Trophoblast cell (in vitro differentiated cells and primary cell): ENCODE data around the gene EXOC4.

ENCODE experiments used
- DNase-seq, 2 donors: peaks; one replicate each; pipeline ENCODE4 v3.0.0-alpha.2; 2016
- H2AFZ ChIP-seq: 2 replicates; pipeline ENCODE4 v1.6.1; 2013; ENCODE audit warnings: low read length, moderate library complexity, mild to moderate bottlenecking; ENCODE audit not compliant: insufficient read depth, poor library complexity
- H2AK5ac ChIP-seq: 2 replicates; pipeline ENCODE4 v1.6.1; 2013; ENCODE audit warnings: mild to moderate bottlenecking, low read length
- H2BK120ac ChIP-seq: 2 replicates; pipeline ENCODE4 v1.6.1; 2013; ENCODE audit warnings: low read length, mild to moderate bottlenecking, moderate library complexity; ENCODE audit not compliant: insufficient read depth, poor library complexity
- H2BK12ac ChIP-seq: 2 replicates; pipeline ENCODE4 v1.6.1; 2013; ENCODE audit warnings: mild to moderate bottlenecking, low read length, moderate library complexity
- H2BK5ac ChIP-seq: 2 replicates; pipeline ENCODE4 v1.6.1; 2013; ENCODE audit warnings: low read length, low read depth, moderate library complexity, mild to moderate bottlenecking; ENCODE audit not compliant: poor library complexity
- H3K14ac ChIP-seq: 2 replicates; pipeline ENCODE4 v1.6.1; 2013; ENCODE audit warnings: mild to moderate bottlenecking, low read length
- H3K18ac ChIP-seq: 2 replicates; pipeline ENCODE4 v1.6.1; 2013; ENCODE audit warnings: mild to moderate bottlenecking, low read length
- H3K23ac ChIP-seq: 2 replicates; pipeline ENCODE4 v1.6.1; 2013; ENCODE audit warnings: low read length
- H3K27ac ChIP-seq: 2 replicates; pipeline ENCODE4 v1.5.1; 2013; ENCODE audit warnings: low read depth, mild to moderate bottlenecking, inconsistent platforms, low read length, moderate library complexity
- H3K27me3 ChIP-seq: 2 replicates; pipeline ENCODE4 v1.6.1; 2013; ENCODE audit warnings: inconsistent platforms, mild to moderate bottlenecking, low read length, moderate library complexity; ENCODE audit not compliant: insufficient read depth
- H3K36me3 ChIP-seq, 2 experiments: 1 replicate in 1 of 2; 2 replicates in 1 of 2; pipeline ENCODE4 v1.6.1; 2013; ENCODE audit warnings: low read length in 2 of 2, mild to moderate bottlenecking in 2 of 2, moderate library complexity in 1 of 2; ENCODE audit not compliant: insufficient read depth in 2 of 2, control insufficient read depth in 1 of 2
- H3K4ac ChIP-seq: 2 replicates; pipeline ENCODE4 v1.6.1; 2013; ENCODE audit warnings: low read depth, mild to moderate bottlenecking, low read length, moderate library complexity
- H3K4me1 ChIP-seq, 2 experiments: 1 replicate in 1 of 2; 2 replicates in 1 of 2; pipeline ENCODE4 v1.6.1; 2013; ENCODE audit warnings: low read length in 2 of 2, mild to moderate bottlenecking in 2 of 2, moderate library complexity in 1 of 2; ENCODE audit not compliant: insufficient read depth in 2 of 2, control insufficient read depth in 1 of 2
- H3K4me2 ChIP-seq: 2 replicates; pipeline ENCODE4 v1.6.1; 2013; ENCODE audit warnings: inconsistent platforms, mild to moderate bottlenecking, low read length, moderate library complexity
- H3K4me3 ChIP-seq: 2 replicates; pipeline ENCODE4 v1.5.1; 2013; ENCODE audit warnings: mild to moderate bottlenecking, low read depth, low read length, inconsistent platforms
- H3K79me1 ChIP-seq: one replicate; pipeline ENCODE4 v1.6.1; 2013; ENCODE audit warnings: low read length
- H3K79me2 ChIP-seq: 2 replicates; pipeline ENCODE4 v1.6.1; 2013; ENCODE audit warnings: low read length, mild to moderate bottlenecking; ENCODE audit not compliant: control insufficient read depth, insufficient read depth, poor library complexity
- H3K9ac ChIP-seq: 2 replicates; pipeline ENCODE4 v1.6.1; 2013; ENCODE audit warnings: mild to moderate bottlenecking, low read length
- H3K9me3 ChIP-seq: 2 replicates; pipeline ENCODE4 v1.6.1; 2013; ENCODE audit warnings: low read depth, mild to moderate bottlenecking, control low read depth, inconsistent platforms, low read length; ENCODE audit not compliant: insufficient read depth
- H4K12ac ChIP-seq: 2 replicates; pipeline ENCODE4 v1.6.1; 2013; ENCODE audit warnings: low read depth, mild to moderate bottlenecking, low read length, moderate library complexity
- H4K8ac ChIP-seq: 2 replicates; pipeline ENCODE4 v1.6.1; 2013; ENCODE audit warnings: low read depth, mild to moderate bottlenecking, low read length, moderate library complexity
- H4K91ac ChIP-seq: one replicate; pipeline ENCODE4 v1.6.1; 2013; ENCODE audit warnings: low read depth, mild to moderate bottlenecking, low read length, moderate library complexity
- WGBS: extraction: QIAGEN DNeasy Blood & Tissue Kit; methylation state at CpG from one replicate; pipeline ENCODE4 v1.1.7; 2013; ENCODE audit warnings: missing lambda C conversion rate; ENCODE audit not compliant: insufficient read length, insufficient coverage; ENCODE audit errors: extremely low coverage; 5-methylcytosine and 5-hydroxymethylcytosine counted together

Gene EXOC4

GRCh38 chr7:133654547-133654946, 401.7 kb downstream of the EXOC4 start:
- no CpG with 5 or more reads among the region's 4 CpGs for WGBS
- Histone ChIP-seq H3K4me2 (no peak overlapping the region), H3K79me2 (no peaks in the 10 kb centered on the region), H2BK5ac (no peak overlapping the region), H4K12ac (no peak overlapping the region), H3K23ac (no peak overlapping the region), H3K79me1 (no peaks in the 10 kb centered on the region), H2AFZ (no peak overlapping the region), H3K9me3 (no peaks in the 10 kb centered on the region), H4K91ac (no peak overlapping the region), H3K36me3 (no peaks in the 10 kb centered on the region), H3K14ac (no peak overlapping the region), H3K27ac (no peak overlapping the region), H4K8ac (no peak overlapping the region), H3K4me3 (no peak overlapping the region), H3K4ac (no peak overlapping the region), H2AK5ac (no peak overlapping the region), H3K4me1 (no peaks in the 10 kb centered on the region), H2BK12ac (no peak overlapping the region), H3K18ac (no peak overlapping the region), H2BK120ac (no peak overlapping the region), H3K9ac (no peak overlapping the region), H3K27me3 (no peaks in the 10 kb centered on the region)
- DNase-seq: no peak

- Histone ChIP-seq H3K27ac (no peak overlapping the region), H3K4me1 (no peaks in the 10 kb centered on the region), H2AFZ (no peak overlapping the region), H3K9me3 (no peaks in the 10 kb centered on the region), H2AK5ac (no peak overlapping the region), H4K12ac (no peak overlapping the region), H3K27me3 (no peaks in the 10 kb centered on the region), H2BK12ac (no peak overlapping the region), H3K14ac (no peak overlapping the region), H3K23ac (no peak overlapping the region), H2BK120ac (no peak overlapping the region), H2BK5ac (no peak overlapping the region), H4K8ac (no peak overlapping the region), H3K4ac (no peak overlapping the region), H4K91ac (no peak overlapping the region), H3K36me3 (no peaks in the 10 kb centered on the region), H3K9ac (no peak overlapping the region), H3K79me2 (no peaks in the 10 kb centered on the region), H3K4me2 (no peak overlapping the region), H3K4me3 (no peak overlapping the region), H3K18ac (no peak overlapping the region), H3K79me1 (no peaks in the 10 kb centered on the region)
- no peak for DNase-seq
- no CpG with 5 or more reads among the region's 4 CpGs for WGBS
Observed at GRCh38 chr7:133662276-133662675, 409.4 kb downstream of the EXOC4 start.

GRCh38 chr7:133662830-133663229, 410.0 kb downstream of the EXOC4 start:
- Histone ChIP-seq H2AFZ (no peak overlapping the region), H3K23ac (no peak overlapping the region), H3K79me1 (no peaks in the 10 kb centered on the region), H2AK5ac (no peak overlapping the region), H2BK120ac (no peak overlapping the region), H4K8ac (no peak overlapping the region), H3K27ac (no peak overlapping the region), H3K4me3 (no peak overlapping the region), H2BK12ac (no peak overlapping the region), H3K9me3 (no peaks in the 10 kb centered on the region), H3K4ac (no peak overlapping the region), H3K9ac (no peak overlapping the region), H3K18ac (no peak overlapping the region), H4K12ac (no peak overlapping the region), H4K91ac (no peak overlapping the region), H2BK5ac (no peak overlapping the region), H3K79me2 (no peaks in the 10 kb centered on the region), H3K14ac (no peak overlapping the region), H3K4me2 (no peak overlapping the region), H3K4me1 (no peaks in the 10 kb centered on the region), H3K27me3 (no peaks in the 10 kb centered on the region), H3K36me3 (no peaks in the 10 kb centered on the region)
- no CpG with 5 or more reads among the region's 4 CpGs for WGBS
- no peak for DNase-seq

- H3K9ac ChIP-seq: no peak overlapping the region
- H3K23ac ChIP-seq: no peak overlapping the region
- H3K9me3 ChIP-seq: no peaks in the 10 kb centered on the region
- no peak overlapping the region for H2BK120ac ChIP-seq
- H2BK12ac ChIP-seq: no peak overlapping the region
- H3K4me2 ChIP-seq: no peak overlapping the region
- H3K79me2 ChIP-seq: no peaks in the 10 kb centered on the region
- no peaks in the 10 kb centered on the region for H3K79me1 ChIP-seq
- no peaks in the 10 kb centered on the region for H3K4me1 ChIP-seq
- DNase-seq: no peak
- H4K12ac ChIP-seq: no peak overlapping the region
- no peak overlapping the region for H2AFZ ChIP-seq
- H3K14ac ChIP-seq: no peak overlapping the region
- H2BK5ac ChIP-seq: no peak overlapping the region
- H4K8ac ChIP-seq: no peak overlapping the region
- H3K36me3 ChIP-seq: no peaks in the 10 kb centered on the region
- no peak overlapping the region for H3K4me3 ChIP-seq
- H3K18ac ChIP-seq: no peak overlapping the region
- H4K91ac ChIP-seq: no peak overlapping the region
- H3K27ac ChIP-seq: no peak overlapping the region
- H2AK5ac ChIP-seq: no peak overlapping the region
- no peak overlapping the region for H3K4ac ChIP-seq
- H3K27me3 ChIP-seq: no peaks in the 10 kb centered on the region
Observed at GRCh38 chr7:133664528-133664927, 411.6 kb downstream of the EXOC4 start.
